Measurements from ENCODE around the gene NKX2-3.

The NKX2-3 gene

GRCh38 chr10:99527526-99528493 is 4.9 kb upstream of the NKX2-3 start:
- no peak for DNase-seq

- DNase-seq = no peak
Measured at GRCh38 chr10:99528494-99529441, 4.0 kb upstream of the NKX2-3 start.

GRCh38 chr10:99529591-99530107 is 3.1 kb upstream of the NKX2-3 start:
- no peak for DNase-seq

GRCh38 chr10:99530108-99531025 is 2.4 kb upstream of the NKX2-3 start:
- DNase-seq = peak in 1 of 2 donors; percentile 40

GRCh38 chr10:99531026-99531695 is 1.6 kb upstream of the NKX2-3 start:
- no peak for DNase-seq

- DNase-seq = no peak
Measured at GRCh38 chr10:99531696-99532593, 797 bp upstream of the NKX2-3 start.

GRCh38 chr10:99533496-99534449 is 1.0 kb downstream of the NKX2-3 start:
- no peak for DNase-seq

- peak in 1 of 2 donors; percentile 74 for DNase-seq
Measured at GRCh38 chr10:99534450-99534938, 1.8 kb downstream of the NKX2-3 start.

GRCh38 chr10:99534939-99535763 is 2.4 kb downstream of the NKX2-3 start:
- DNase-seq = peak in 1 of 2 donors; percentile 77

GRCh38 chr10:99535764-99536337 is 3.1 kb downstream of the NKX2-3 start:
- DNase-seq = peak in 1 of 2 donors; percentile 78

- DNase-seq = peak in 1 of 2 donors; percentile 78
Measured at GRCh38 chr10:99536338-99537085, 3.8 kb downstream of the NKX2-3 start.

GRCh38 chr10:99537086-99537988 is 4.6 kb downstream of the NKX2-3 start:
- peak in 1 of 2 donors; percentile 67 for DNase-seq

GRCh38 chr10:99537989-99538917 is 5.5 kb downstream of the NKX2-3 start:
- DNase-seq = no peak

- DNase-seq = no peak
Measured at GRCh38 chr10:99539120-99539519, 6.4 kb downstream of the NKX2-3 start.
